ENCODE data around the gene IGSF5. TPM values are rescaled to one million over a fixed set of nuclear protein-coding genes. Genes with fewer than 3 reads are reported as not detected.

The IGSF5 gene
- total RNA-seq, 1 experiment from 2014 or later, result not detected

- Histone ChIP-seq H3K27ac (ENCODE audit: low read length) (no peak overlapping the region), H2AFZ (ENCODE audit: low read length) (no peak overlapping the region), H3K27me3 (ENCODE audit: low read length) (peaks cover 52% of the 10 kb centered on the region), H3K36me3 (ENCODE audit: low read depth, low read length) (no peaks in the 10 kb centered on the region), H3F3A (ENCODE audit: low read length, unreplicated experiment) (no peaks in the 10 kb centered on the region), H3K4me2 (ENCODE audit: low read length) (no peak overlapping the region), H3K9me3 (ENCODE audit: low read length) (no peaks in the 10 kb centered on the region), H3K9me2 (replicated peaks; ENCODE audit: low read length) (no peaks in the 10 kb centered on the region), H3K79me2 (ENCODE audit: low read length) (no peaks in the 10 kb centered on the region), H4K20me1 (ENCODE audit: low read length) (no peaks in the 10 kb centered on the region), H3K9ac (ENCODE audit: low read length) (no peak overlapping the region), H3K4me3 (ENCODE audit: low read length) (no peak overlapping the region), H3K4me1 (ENCODE audit: insufficient read depth, low read length) (no peaks in the 10 kb centered on the region)
- no peak for ATAC-seq
- BruUV-seq (replicated peaks), result no TSS peak
- CTCF ChIA-PET, result no interaction called here
- TF ChIP-seq EZH2 (IDR thresholded peaks at IDR 0.05; ENCODE audit: low read length, unreplicated experiment), result no peak
- no peak for TF ChIP-seq CTCF (conservative IDR thresholded peaks at IDR 0.05; ENCODE audit: low read depth, low read length)
- TF ChIP-seq EZH2phosphoT487 (IDR thresholded peaks at IDR 0.05; ENCODE audit: borderline replicate concordance, low read length), result no peak
- POLR2A ChIA-PET (ENCODE audit: unreplicated experiment), result no interaction called here
- intact Hi-C loops (cut with micrococcal nuclease), result no loop called here
- no peak for DNase-seq
Measured at GRCh38 chr21:39750670-39751069, 5.7 kb downstream of the IGSF5 start.

GRCh38 chr21:39754811-39755210 is 9.8 kb downstream of the IGSF5 start:
- Histone ChIP-seq H3K4me2 (ENCODE audit: low read length) (no peak overlapping the region), H2AFZ (ENCODE audit: low read length) (no peak overlapping the region), H3K27ac (ENCODE audit: low read length) (no peak overlapping the region), H3F3A (ENCODE audit: low read length, unreplicated experiment) (no peaks in the 10 kb centered on the region), H4K20me1 (ENCODE audit: low read length) (no peaks in the 10 kb centered on the region), H3K79me2 (ENCODE audit: low read length) (no peaks in the 10 kb centered on the region), H3K9me3 (ENCODE audit: low read length) (no peaks in the 10 kb centered on the region), H3K36me3 (ENCODE audit: low read depth, low read length) (no peaks in the 10 kb centered on the region), H3K4me1 (ENCODE audit: insufficient read depth, low read length) (no peaks in the 10 kb centered on the region), H3K27me3 (ENCODE audit: low read length) (peaks cover 46% of the 10 kb centered on the region), H3K9me2 (replicated peaks; ENCODE audit: low read length) (no peaks in the 10 kb centered on the region), H3K4me3 (ENCODE audit: low read length) (no peak overlapping the region), H3K9ac (ENCODE audit: low read length) (no peak overlapping the region)
- BruUV-seq (replicated peaks), result no TSS peak
- CTCF ChIA-PET, result no interaction called here
- ATAC-seq (no peak), DNase-seq (no peak)
- POLR2A ChIA-PET (ENCODE audit: unreplicated experiment), result no interaction called here
- TF ChIP-seq CTCF (conservative IDR thresholded peaks at IDR 0.05; ENCODE audit: low read depth, low read length) (no peak), EZH2 (IDR thresholded peaks at IDR 0.05; ENCODE audit: low read length, unreplicated experiment) (no peak), EZH2phosphoT487 (IDR thresholded peaks at IDR 0.05; ENCODE audit: borderline replicate concordance, low read length) (no peak)
- intact Hi-C loops (cut with micrococcal nuclease), result no loop called here

- no peak for DNase-seq
- ATAC-seq, result no peak
- no peaks in the 10 kb centered on the region for H3K9me3 ChIP-seq (ENCODE audit: low read length)
- intact Hi-C loops (cut with micrococcal nuclease), result no loop called here
- H3K27ac ChIP-seq (ENCODE audit: low read length), result no peak overlapping the region
- no peaks in the 10 kb centered on the region for H3K4me1 ChIP-seq (ENCODE audit: insufficient read depth, low read length)
- no peak overlapping the region for H3K9ac ChIP-seq (ENCODE audit: low read length)
- H3K4me2 ChIP-seq (ENCODE audit: low read length), result no peak overlapping the region
- no TSS peak for BruUV-seq (replicated peaks)
- ChIA-PET POLR2A (ENCODE audit: unreplicated experiment) (no interaction called here), CTCF (no interaction called here)
- H3K9me2 ChIP-seq (replicated peaks; ENCODE audit: low read length), result no peaks in the 10 kb centered on the region
- H4K20me1 ChIP-seq (ENCODE audit: low read length), result no peaks in the 10 kb centered on the region
- H3K27me3 ChIP-seq (ENCODE audit: low read length), result peaks cover 36% of the 10 kb centered on the region
- no peaks in the 10 kb centered on the region for H3K36me3 ChIP-seq (ENCODE audit: low read depth, low read length)
- H2AFZ ChIP-seq (ENCODE audit: low read length), result no peak overlapping the region
- H3K4me3 ChIP-seq (ENCODE audit: low read length), result no peak overlapping the region
- TF ChIP-seq CTCF (conservative IDR thresholded peaks at IDR 0.05; ENCODE audit: low read depth, low read length), result no peak
- no peak for TF ChIP-seq EZH2 (IDR thresholded peaks at IDR 0.05; ENCODE audit: low read length, unreplicated experiment)
- no peak for TF ChIP-seq EZH2phosphoT487 (IDR thresholded peaks at IDR 0.05; ENCODE audit: borderline replicate concordance, low read length)
- no peaks in the 10 kb centered on the region for H3F3A ChIP-seq (ENCODE audit: low read length, unreplicated experiment)
- H3K79me2 ChIP-seq (ENCODE audit: low read length), result no peaks in the 10 kb centered on the region
Measured at GRCh38 chr21:39756285-39756684, 11.3 kb downstream of the IGSF5 start.
